ENCODE data around the gene NECAB2. TPM values are rescaled to one million over a fixed set of nuclear protein-coding genes. Genes with fewer than 3 reads are reported as not detected.

Gene NECAB2
- polyA plus RNA-seq, 1 experiment = 0.20 TPM

GRCh38 chr16:83966153-83966696 lies 1.8 kb upstream of the NECAB2 start:
- DNase-seq (ENCODE audit: low read depth, low spot score) = no peak
- H3K27me3 ChIP-seq (ENCODE audit: control insufficient read depth, insufficient read depth, low read length) = peaks cover 17% of the 10 kb centered on the region
- H3K4me3 ChIP-seq (ENCODE audit: low read depth, low read length) = no peak overlapping the region
- ChIA-PET POLR2A (no interaction called here), CTCF (interaction anchor here (1.0 to 1.4 kb wide), 4 partner anchors 10 to 100 kb away, joined by 3 to 9 read pairs (median 4); no protein-coding TSS in a partner anchor)
- no peak for TF ChIP-seq CTCF (IDR thresholded peaks at IDR 0.05; ENCODE audit: low read depth, low read length)
- no peaks in the 10 kb centered on the region for H3K9me3 ChIP-seq (ENCODE audit: control insufficient read depth, insufficient read depth, low read length)
- H3K27ac ChIP-seq (ENCODE audit: low read depth, low read length) = no peak overlapping the region

- Histone ChIP-seq H3K9me3 (ENCODE audit: control insufficient read depth, insufficient read depth, low read length) (no peaks in the 10 kb centered on the region; the same call in 1 of the 2 replicates), H3K4me3 (ENCODE audit: low read depth, low read length) (no peak overlapping the region), H3K27ac (ENCODE audit: low read depth, low read length) (no peak overlapping the region), H3K27me3 (ENCODE audit: control insufficient read depth, insufficient read depth, low read length) (peaks cover 18% of the 10 kb centered on the region)
- ChIA-PET POLR2A (no interaction called here), CTCF (interaction anchor here (0.8 to 1.3 kb wide), 3 partner anchors 93 to 99 kb away, joined by 3 to 9 read pairs (median 5); no protein-coding TSS in a partner anchor)
- DNase-seq (ENCODE audit: low read depth, low spot score) = no peak
- no peak for TF ChIP-seq CTCF (IDR thresholded peaks at IDR 0.05; ENCODE audit: low read depth, low read length)
Measured at GRCh38 chr16:83967091-83967490, 953 bp upstream of the NECAB2 start.

GRCh38 chr16:83968306-83968851 lies 335 bp downstream of the NECAB2 start:
- ChIA-PET CTCF (interaction anchor here (1.5 kb wide), 1 partner anchor 97 kb away, joined by 10 read pairs; no protein-coding TSS in a partner anchor), POLR2A (no interaction called here)
- H3K9me3 ChIP-seq (ENCODE audit: control insufficient read depth, insufficient read depth, low read length) = no peaks in the 10 kb centered on the region; the same call in 1 of the 2 replicates
- DNase-seq (ENCODE audit: low read depth, low spot score) = no peak
- no peak overlapping the region for H3K27ac ChIP-seq (ENCODE audit: low read depth, low read length)
- peaks cover 18% of the 10 kb centered on the region for H3K27me3 ChIP-seq (ENCODE audit: control insufficient read depth, insufficient read depth, low read length)
- TF ChIP-seq CTCF (IDR thresholded peaks at IDR 0.05; ENCODE audit: low read depth, low read length) = no peak
- H3K4me3 ChIP-seq (ENCODE audit: low read depth, low read length) = peak overlapping the region; percentile 42; the same call in 1 of the 2 replicates

- no peak for DNase-seq (ENCODE audit: low read depth, low spot score)
- no peak for TF ChIP-seq CTCF (IDR thresholded peaks at IDR 0.05; ENCODE audit: low read depth, low read length)
- peaks cover 18% of the 10 kb centered on the region for H3K27me3 ChIP-seq (ENCODE audit: control insufficient read depth, insufficient read depth, low read length)
- POLR2A ChIA-PET = no interaction called here
- CTCF ChIA-PET = interaction anchor here (1.5 to 2.1 kb wide), 4 partner anchors 73 to 97 kb away, joined by 3 to 12 read pairs (median 8); no protein-coding TSS in a partner anchor
- no peaks in the 10 kb centered on the region; the same call in 1 of the 2 replicates for H3K9me3 ChIP-seq (ENCODE audit: control insufficient read depth, insufficient read depth, low read length)
- no peak overlapping the region for H3K27ac ChIP-seq (ENCODE audit: low read depth, low read length)
- H3K4me3 ChIP-seq (ENCODE audit: low read depth, low read length) = no peak overlapping the region
Measured at GRCh38 chr16:83968891-83969649, 1.0 kb downstream of the NECAB2 start.

All from AG04450 (cell line).